Measurements from ENCODE around the gene ACD.

- TF ChIP-seq, protein P1, sequence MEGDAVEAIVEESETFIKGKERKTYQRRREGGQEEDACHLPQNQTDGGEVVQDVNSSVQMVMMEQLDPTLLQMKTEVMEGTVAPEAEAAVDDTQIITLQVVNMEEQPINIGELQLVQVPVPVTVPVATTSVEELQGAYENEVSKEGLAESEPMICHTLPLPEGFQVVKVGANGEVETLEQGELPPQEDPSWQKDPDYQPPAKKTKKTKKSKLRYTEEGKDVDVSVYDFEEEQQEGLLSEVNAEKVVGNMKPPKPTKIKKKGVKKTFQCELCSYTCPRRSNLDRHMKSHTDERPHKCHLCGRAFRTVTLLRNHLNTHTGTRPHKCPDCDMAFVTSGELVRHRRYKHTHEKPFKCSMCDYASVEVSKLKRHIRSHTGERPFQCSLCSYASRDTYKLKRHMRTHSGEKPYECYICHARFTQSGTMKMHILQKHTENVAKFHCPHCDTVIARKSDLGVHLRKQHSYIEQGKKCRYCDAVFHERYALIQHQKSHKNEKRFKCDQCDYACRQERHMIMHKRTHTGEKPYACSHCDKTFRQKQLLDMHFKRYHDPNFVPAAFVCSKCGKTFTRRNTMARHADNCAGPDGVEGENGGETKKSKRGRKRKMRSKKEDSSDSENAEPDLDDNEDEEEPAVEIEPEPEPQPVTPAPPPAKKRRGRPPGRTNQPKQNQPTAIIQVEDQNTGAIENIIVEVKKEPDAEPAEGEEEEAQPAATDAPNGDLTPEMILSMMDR (conservative IDR thresholded peaks at IDR 0.05 in 1 of 2, IDR thresholded peaks at IDR 0.05 in 1 of 2; ENCODE audit: extremely low read depth in 1 of 2, insufficient read depth in 1 of 2, low read depth in 1 of 2, low read length in 2 of 2) = no peak
- TF ChIP-seq EZH2 (IDR thresholded peaks at IDR 0.05; ENCODE audit: borderline replicate concordance, low read length) = no peak
Observed at GRCh38 chr16:67666559-67667452, 6.7 kb upstream of the ACD start, which contains the start of the genes C16orf86 and ENKD1.

All from mammary epithelial cell (primary cell).